PC-9 (cell line): Measurements from ENCODE around the gene ANGEL2.

ENCODE experiments used
- EZH2 ChIP-seq: fragments of 200-600 bp; sonication (generic); IDR thresholded peaks from 2 replicates; pipeline ENCODE4 v1.8.0; 2017; ENCODE audit warnings: antibody characterized with exemption, low read depth
- TF ChIP-seq, protein P1 (sequence below): fragments of 200-600 bp; sonication (generic); conservative IDR thresholded peaks from 2 replicates; pipeline ENCODE4 v1.6.1; 2017; ENCODE audit warnings: mixed run types, antibody characterized with exemption, mild to moderate bottlenecking, moderate library complexity

- TF ChIP-seq, protein P1, sequence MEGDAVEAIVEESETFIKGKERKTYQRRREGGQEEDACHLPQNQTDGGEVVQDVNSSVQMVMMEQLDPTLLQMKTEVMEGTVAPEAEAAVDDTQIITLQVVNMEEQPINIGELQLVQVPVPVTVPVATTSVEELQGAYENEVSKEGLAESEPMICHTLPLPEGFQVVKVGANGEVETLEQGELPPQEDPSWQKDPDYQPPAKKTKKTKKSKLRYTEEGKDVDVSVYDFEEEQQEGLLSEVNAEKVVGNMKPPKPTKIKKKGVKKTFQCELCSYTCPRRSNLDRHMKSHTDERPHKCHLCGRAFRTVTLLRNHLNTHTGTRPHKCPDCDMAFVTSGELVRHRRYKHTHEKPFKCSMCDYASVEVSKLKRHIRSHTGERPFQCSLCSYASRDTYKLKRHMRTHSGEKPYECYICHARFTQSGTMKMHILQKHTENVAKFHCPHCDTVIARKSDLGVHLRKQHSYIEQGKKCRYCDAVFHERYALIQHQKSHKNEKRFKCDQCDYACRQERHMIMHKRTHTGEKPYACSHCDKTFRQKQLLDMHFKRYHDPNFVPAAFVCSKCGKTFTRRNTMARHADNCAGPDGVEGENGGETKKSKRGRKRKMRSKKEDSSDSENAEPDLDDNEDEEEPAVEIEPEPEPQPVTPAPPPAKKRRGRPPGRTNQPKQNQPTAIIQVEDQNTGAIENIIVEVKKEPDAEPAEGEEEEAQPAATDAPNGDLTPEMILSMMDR: no peak
- TF ChIP-seq EZH2: no peak
Observed at GRCh38 chr1:213049232-213049631, 33.6 kb upstream of the ANGEL2 start.
